NT2/D1 (cell line): ENCODE measurements around the gene DCAF16.

ENCODE experiments used
- SUZ12 ChIP-seq: IDR thresholded peaks from 2 replicates; pipeline ENCODE4 v1.6.1; 2011; ENCODE audit not compliant: insufficient read length, insufficient read depth; ENCODE audit errors: extremely low read depth
- YY1 ChIP-seq: IDR thresholded peaks from 2 replicates; pipeline ENCODE4 v1.6.1; 2011; ENCODE audit not compliant: insufficient read length, insufficient read depth
- ZNF274 ChIP-seq: IDR thresholded peaks from 2 replicates; pipeline ENCODE4 v1.6.1; 2011; ENCODE audit warnings: mild to moderate bottlenecking, low read depth, low read length

- TF ChIP-seq ZNF274 (no peak), YY1 (no peak), SUZ12 (no peak)
These were observed 6.5 kb upstream of the DCAF16 start for GRCh38 chr4:17817027-17817426.
